CD4-positive, CD25-positive, alpha-beta regulatory T cell (primary cell): ENCODE data around the gene GRK1. TPM values are rescaled to one million over a fixed set of nuclear protein-coding genes. Genes with fewer than 3 reads are reported as not detected.

Source experiments
- ATAC-seq, 2 donors: fragments of 150-1000 bp; cut with Tn5 transposase; one replicate each; pipeline ENCODE4 v1.10.0; 2021; ENCODE audit warnings: low read depth in 2 of 2, moderate number of reproducible peaks in 2 of 2, moderate library complexity in 1 of 2
- DNase-seq, 3 donors: peaks; one replicate each; pipeline versions ENCODE4 v3.0.0 to v3.0.0-alpha.2; 2012 to 2022; ENCODE audit warnings: mixed read lengths in 1 of 3
- H3K27ac ChIP-seq: one replicate; pipeline ENCODE4 v1.7.0; 2013; ENCODE audit warnings: mild to moderate bottlenecking, low read length; ENCODE audit not compliant: insufficient read depth, poor library complexity, severe bottlenecking
- H3K27me3 ChIP-seq: one replicate; pipeline ENCODE4 v1.7.0; 2013; ENCODE audit warnings: low read length; ENCODE audit not compliant: control insufficient read depth, insufficient read depth
- H3K36me3 ChIP-seq: one replicate; pipeline ENCODE4 v1.7.0; 2013; ENCODE audit warnings: mild to moderate bottlenecking, low read length, moderate library complexity; ENCODE audit not compliant: control insufficient read depth, insufficient read depth
- H3K4me1 ChIP-seq: 2 replicates; pipeline ENCODE4 v1.7.0; 2013; ENCODE audit warnings: mild to moderate bottlenecking, low read length; ENCODE audit not compliant: insufficient read depth, control insufficient read depth, poor library complexity, severe bottlenecking
- H3K4me3 ChIP-seq: one replicate; pipeline ENCODE4 v1.7.0; 2013; ENCODE audit warnings: low read depth, mild to moderate bottlenecking, low read length, moderate library complexity
- H3K9me3 ChIP-seq, 2 experiments: 1 replicate in 1 of 2; 2 replicates in 1 of 2; pipeline ENCODE4 v1.7.0; 2013; ENCODE audit warnings: low read length in 2 of 2, mild to moderate bottlenecking in 1 of 2, moderate library complexity in 1 of 2; ENCODE audit not compliant: control insufficient read depth in 2 of 2
- H3K27ac Mint-ChIP-seq, 3 donors: one replicate each; pipeline ENCODE4 v1.8.0; 2020 to 2022; ENCODE audit warnings: mild to moderate bottlenecking in 3 of 3, mixed read lengths in 3 of 3, moderate library complexity in 2 of 3
- H3K27me3 Mint-ChIP-seq: one replicate; pipeline ENCODE4 v1.8.0; 2022; ENCODE audit warnings: mild to moderate bottlenecking, mixed read lengths
- H3K36me3 Mint-ChIP-seq: one replicate; pipeline ENCODE4 v1.8.0; 2020; ENCODE audit warnings: mixed read lengths
- H3K4me1 Mint-ChIP-seq, 4 donors: one replicate each; pipeline ENCODE4 v1.8.0; 2020 to 2022; ENCODE audit warnings: mixed read lengths in 4 of 4, mild to moderate bottlenecking in 1 of 4
- H3K4me3 Mint-ChIP-seq, 4 donors: one replicate each; pipeline ENCODE4 v1.8.0; 2020 to 2022; ENCODE audit warnings: mild to moderate bottlenecking in 4 of 4, mixed read lengths in 4 of 4, moderate library complexity in 3 of 4
- H3K9me3 Mint-ChIP-seq, 7 donors: one replicate each; pipeline ENCODE4 v1.8.0; 2020 to 2022; ENCODE audit warnings: mixed read lengths in 7 of 7, mild to moderate bottlenecking in 3 of 7, moderate library complexity in 2 of 7
- polyA plus RNA-seq, 4 donors: library from polyadenylated mRNA; unstranded; fragments of 300-500 nt; fragmentation: Illumina TruSeq; gene quantifications; one replicate each; pipeline ENCODE4 v1.2.3, GENCODE V29; 2021
- total RNA-seq: library from RNA; stranded (reverse); gene quantifications from one replicate; pipeline ENCODE4 v1.2.3, GENCODE V29; 2022

The GRK1 gene
- total and polyA plus RNA-seq, 5 donors from 2014 or later, result not detected

DNA sequence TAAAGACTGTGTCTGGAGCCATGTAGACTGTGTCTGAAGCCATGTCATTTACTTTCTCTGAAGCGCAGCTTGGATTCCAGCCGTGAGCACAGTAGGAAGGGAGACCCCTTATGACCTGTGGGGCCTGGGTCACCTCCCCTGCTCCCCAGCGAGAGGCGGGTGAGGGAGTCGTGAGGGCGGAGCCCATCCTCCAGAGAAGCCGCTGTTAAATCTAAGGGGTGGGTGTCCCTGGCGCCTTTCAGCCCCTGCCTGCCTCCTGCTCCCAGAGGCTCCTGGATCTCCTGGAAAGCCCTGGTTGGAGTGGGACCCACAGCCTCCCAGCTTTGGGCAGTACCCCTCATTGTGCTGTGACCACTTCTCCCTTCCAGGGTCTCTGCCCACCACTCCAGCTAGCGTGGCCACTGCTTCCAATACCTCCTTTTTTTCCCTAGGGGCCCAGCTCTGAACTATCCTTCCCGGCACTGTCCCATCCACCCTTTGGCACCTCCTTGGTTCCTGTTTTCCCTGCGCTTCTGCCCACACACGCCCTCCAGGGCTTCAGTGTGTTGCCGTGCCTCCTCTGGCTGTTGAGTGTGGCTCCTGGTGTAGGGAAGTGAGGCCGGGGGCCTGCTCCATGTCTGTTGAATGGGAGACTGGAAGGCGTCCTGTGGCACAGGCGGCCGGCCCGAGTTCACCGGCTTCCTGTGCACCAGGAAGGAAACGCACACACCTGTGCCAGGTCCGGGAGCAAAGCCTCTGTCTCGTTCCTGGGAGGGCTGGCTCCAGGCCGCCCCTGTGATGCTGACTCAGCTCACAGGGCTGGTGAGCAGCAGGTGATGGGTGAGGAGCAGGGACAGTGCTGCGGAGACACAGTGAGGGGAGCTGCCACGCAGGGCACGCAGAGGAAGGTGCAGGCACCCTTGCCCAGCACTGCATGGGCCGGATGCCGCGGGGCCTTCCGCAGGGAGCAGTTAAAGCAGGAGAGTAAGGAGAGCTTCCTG, 38.4 kb upstream of the GRK1 start:
- Histone ChIP-seq H3K4me3 (no peak overlapping the region), H3K27ac (no peak overlapping the region), H3K9me3 (no peaks in the 10 kb centered on the region), H3K36me3 (peaks cover 23% of the 10 kb centered on the region), H3K4me1 (no peaks in the 10 kb centered on the region), H3K27me3 (no peaks in the 10 kb centered on the region)
- H3K9me3 Mint-ChIP-seq, result peaks cover 0 to 1% (median 0%) of the 10 kb centered on the region in 7 donors
- DNase-seq (no peak), ATAC-seq (no peak)
- peaks cover 0 to 2% (median 0%) of the 10 kb centered on the region in 4 donors for H3K4me1 Mint-ChIP-seq
- H3K4me3 Mint-ChIP-seq, result no peak overlapping the region
- peaks cover 9% of the 10 kb centered on the region for H3K36me3 Mint-ChIP-seq
- H3K27me3 Mint-ChIP-seq, result no peaks in the 10 kb centered on the region
- peak overlapping the region; percentile 42 to 52 (median 52) for H3K27ac Mint-ChIP-seq

DNA sequence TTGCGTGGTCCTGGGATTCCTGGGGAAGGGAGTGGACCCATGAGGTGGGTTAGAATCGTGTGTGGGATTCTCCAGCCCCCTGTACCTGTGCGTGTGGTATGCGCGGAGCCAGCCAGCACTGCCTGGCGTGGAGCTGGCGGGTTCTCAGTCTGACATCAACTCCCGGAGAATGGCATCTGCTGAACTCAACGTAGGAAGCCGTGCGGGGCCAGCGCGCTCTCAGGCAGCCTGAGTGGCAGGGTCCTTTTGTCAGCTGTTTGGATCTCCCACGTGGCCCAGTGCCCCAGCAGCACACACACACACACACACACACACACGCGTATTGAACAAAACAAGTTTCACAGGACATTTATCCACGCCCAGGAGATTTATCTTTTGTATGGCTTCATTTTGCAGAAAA, 37.2 kb upstream of the GRK1 start:
- no peak overlapping the region for H3K27ac Mint-ChIP-seq
- H3K27me3 ChIP-seq, result no peaks in the 10 kb centered on the region
- peaks cover 0 to 1% (median 0%) of the 10 kb centered on the region in 7 donors for H3K9me3 Mint-ChIP-seq
- DNase-seq, result no peak
- peaks cover 15% of the 10 kb centered on the region for H3K36me3 Mint-ChIP-seq
- ATAC-seq, result no peak
- H3K9me3 ChIP-seq, result no peaks in the 10 kb centered on the region
- peaks cover 31% of the 10 kb centered on the region for H3K36me3 ChIP-seq
- no peak overlapping the region for H3K27ac ChIP-seq
- H3K27me3 Mint-ChIP-seq, result no peaks in the 10 kb centered on the region
- no peak overlapping the region for H3K4me3 Mint-ChIP-seq
- no peaks in the 10 kb centered on the region for H3K4me1 ChIP-seq
- H3K4me1 Mint-ChIP-seq, result peaks cover 0 to 11% (median 2%) of the 10 kb centered on the region in 4 donors
- H3K4me3 ChIP-seq, result no peak overlapping the region

GRCh38 chr13:113630296-113630695, 36.7 kb upstream of the GRK1 start:
- Mint-ChIP-seq H3K27ac (peak overlapping the region in 1 of 3 donors; percentile 71), H3K9me3 (peaks cover 0 to 1% (median 0%) of the 10 kb centered on the region in 7 donors), H3K4me1 (peaks cover 0 to 12% (median 2%) of the 10 kb centered on the region in 4 donors), H3K27me3 (no peaks in the 10 kb centered on the region), H3K36me3 (peaks cover 16% of the 10 kb centered on the region), H3K4me3 (no peak overlapping the region)
- no peak for ATAC-seq
- H3K36me3 ChIP-seq, result peaks cover 35% of the 10 kb centered on the region
- H3K4me1 ChIP-seq, result no peaks in the 10 kb centered on the region
- DNase-seq, result no peak
- no peaks in the 10 kb centered on the region for H3K27me3 ChIP-seq
- H3K4me3 ChIP-seq, result no peak overlapping the region
- no peak overlapping the region for H3K27ac ChIP-seq
- no peaks in the 10 kb centered on the region for H3K9me3 ChIP-seq

DNA sequence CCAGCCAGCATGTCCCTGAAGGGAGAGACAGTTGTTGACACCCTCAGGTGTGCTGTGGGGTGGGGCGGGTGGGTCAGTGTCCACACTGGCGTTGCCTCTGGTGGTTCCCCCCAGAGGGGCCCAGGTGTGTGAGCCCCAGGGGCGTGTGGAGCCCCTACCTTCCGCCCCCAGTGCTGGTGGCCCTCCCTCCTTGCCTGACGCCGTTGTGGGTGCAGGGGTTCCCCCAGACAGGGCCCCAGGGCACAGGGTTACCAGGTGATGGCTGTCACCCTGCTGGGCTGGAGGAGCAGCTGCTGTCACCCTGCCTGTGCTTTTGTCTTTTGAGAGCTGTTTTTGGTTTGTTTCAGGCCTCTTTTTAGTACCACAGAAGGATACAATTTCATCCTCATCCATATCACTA, 36.2 kb upstream of the GRK1 start:
- no peak overlapping the region for H3K4me3 Mint-ChIP-seq
- no peak overlapping the region for H3K27ac ChIP-seq
- DNase-seq, result no peak
- no peaks in the 10 kb centered on the region for H3K4me1 ChIP-seq
- H3K27ac Mint-ChIP-seq, result no peak overlapping the region
- no peak overlapping the region for H3K4me3 ChIP-seq
- H3K27me3 ChIP-seq, result no peaks in the 10 kb centered on the region
- peaks cover 0 to 12% (median 2%) of the 10 kb centered on the region in 4 donors for H3K4me1 Mint-ChIP-seq
- H3K36me3 ChIP-seq, result peaks cover 40% of the 10 kb centered on the region
- no peaks in the 10 kb centered on the region for H3K9me3 ChIP-seq
- H3K9me3 Mint-ChIP-seq, result peaks cover 0 to 1% (median 0%) of the 10 kb centered on the region in 7 donors
- H3K36me3 Mint-ChIP-seq, result peaks cover 16% of the 10 kb centered on the region
- ATAC-seq, result no peak
- no peaks in the 10 kb centered on the region for H3K27me3 Mint-ChIP-seq

DNA sequence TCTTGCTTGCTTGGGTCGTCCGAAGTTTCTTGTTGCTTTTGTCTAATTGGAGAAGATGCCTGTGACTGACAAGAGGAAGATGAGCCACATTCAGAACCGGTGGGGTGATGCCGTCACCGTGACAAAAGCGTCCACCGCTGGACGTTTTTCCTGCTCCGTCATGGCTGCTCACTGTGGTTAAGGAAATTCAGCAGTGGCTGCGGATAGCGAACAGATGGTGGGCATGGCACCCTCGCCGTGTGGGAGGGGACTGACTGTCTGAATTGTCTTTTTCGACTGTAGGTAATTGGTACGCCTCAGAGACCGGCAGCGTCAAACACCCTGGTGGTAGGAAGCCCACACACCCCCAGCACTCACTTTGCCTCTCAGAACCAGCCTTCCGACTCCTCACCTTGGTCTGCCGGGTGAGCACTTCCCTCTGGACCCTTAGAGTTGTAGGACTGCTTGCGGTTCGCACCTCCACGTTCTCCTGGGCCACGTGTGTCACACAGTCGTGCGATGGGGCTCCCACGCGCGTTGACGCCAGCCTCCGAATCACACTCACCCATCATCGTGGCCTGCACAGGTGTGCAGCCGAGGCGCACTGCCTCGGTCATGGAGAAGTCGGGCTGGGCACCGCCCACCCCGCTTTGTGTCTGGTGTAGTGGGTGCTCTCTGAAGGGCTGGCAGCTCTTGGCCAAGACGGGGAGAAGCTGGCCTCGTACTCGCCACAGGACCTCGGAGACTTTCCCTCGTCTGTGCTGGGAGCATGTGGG, 35.5 kb upstream of the GRK1 start:
- Mint-ChIP-seq H3K4me1 (peaks cover 0 to 12% (median 2%) of the 10 kb centered on the region in 4 donors), H3K36me3 (peaks cover 19% of the 10 kb centered on the region), H3K27me3 (no peaks in the 10 kb centered on the region), H3K4me3 (no peak overlapping the region), H3K9me3 (peaks cover 0 to 1% (median 0%) of the 10 kb centered on the region in 7 donors), H3K27ac (peak overlapping the region in 1 of 3 donors; percentile 15)
- DNase-seq (no peak), ATAC-seq (no peak)
- Histone ChIP-seq H3K27ac (no peak overlapping the region), H3K27me3 (no peaks in the 10 kb centered on the region), H3K4me1 (no peaks in the 10 kb centered on the region), H3K36me3 (peaks cover 47% of the 10 kb centered on the region), H3K9me3 (no peaks in the 10 kb centered on the region), H3K4me3 (no peak overlapping the region)

DNA sequence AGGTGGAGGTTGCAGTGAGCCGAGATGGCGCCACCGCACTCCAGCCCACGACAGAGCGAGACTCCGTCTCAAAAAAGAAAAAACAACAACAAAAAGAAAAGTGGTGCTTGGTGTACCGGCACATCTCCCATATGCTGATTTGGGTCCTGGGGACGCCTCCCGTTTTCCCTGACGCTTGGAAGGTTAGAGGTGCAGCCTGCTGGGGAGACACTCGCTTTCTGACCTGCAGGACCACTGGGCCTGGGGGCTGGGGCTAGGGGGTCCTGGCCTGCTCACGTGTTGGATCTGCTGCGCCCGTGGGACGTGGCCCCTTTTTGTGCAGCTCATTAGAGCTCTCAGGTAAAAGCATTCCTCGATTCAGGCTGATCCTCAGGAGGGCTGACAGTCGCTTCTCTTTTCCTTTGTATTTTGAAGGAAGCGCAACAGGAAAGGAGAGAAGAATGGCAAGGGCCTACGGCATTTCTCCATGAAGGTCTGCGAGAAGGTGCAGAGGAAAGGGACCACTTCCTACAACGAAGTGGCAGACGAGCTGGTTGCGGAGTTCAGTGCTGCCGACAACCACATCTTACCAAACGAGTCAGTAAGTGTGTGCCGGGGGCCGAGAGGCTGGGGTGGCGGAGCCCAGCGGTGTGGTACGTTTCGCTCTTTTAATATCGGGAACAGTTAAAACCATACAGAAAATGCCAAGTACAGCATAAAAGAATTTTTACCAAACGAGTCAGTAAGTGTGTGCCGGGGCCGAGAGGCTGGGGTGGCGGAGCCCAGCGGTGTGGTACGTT, 34.1 kb upstream of the GRK1 start:
- DNase-seq, result no peak
- H3K27ac Mint-ChIP-seq, result peak overlapping the region in 1 of 3 donors; percentile 86
- Histone ChIP-seq H3K4me1 (no peaks in the 10 kb centered on the region), H3K27ac (no peak overlapping the region), H3K4me3 (no peak overlapping the region), H3K9me3 (no peaks in the 10 kb centered on the region), H3K27me3 (no peaks in the 10 kb centered on the region), H3K36me3 (peaks cover 60% of the 10 kb centered on the region)
- H3K27me3 Mint-ChIP-seq, result no peaks in the 10 kb centered on the region
- H3K36me3 Mint-ChIP-seq, result peaks cover 30% of the 10 kb centered on the region
- peaks cover 0 to 1% (median 0%) of the 10 kb centered on the region in 7 donors for H3K9me3 Mint-ChIP-seq
- no peak overlapping the region for H3K4me3 Mint-ChIP-seq
- no peak for ATAC-seq
- peaks cover 0 to 12% (median 2%) of the 10 kb centered on the region in 4 donors for H3K4me1 Mint-ChIP-seq

DNA sequence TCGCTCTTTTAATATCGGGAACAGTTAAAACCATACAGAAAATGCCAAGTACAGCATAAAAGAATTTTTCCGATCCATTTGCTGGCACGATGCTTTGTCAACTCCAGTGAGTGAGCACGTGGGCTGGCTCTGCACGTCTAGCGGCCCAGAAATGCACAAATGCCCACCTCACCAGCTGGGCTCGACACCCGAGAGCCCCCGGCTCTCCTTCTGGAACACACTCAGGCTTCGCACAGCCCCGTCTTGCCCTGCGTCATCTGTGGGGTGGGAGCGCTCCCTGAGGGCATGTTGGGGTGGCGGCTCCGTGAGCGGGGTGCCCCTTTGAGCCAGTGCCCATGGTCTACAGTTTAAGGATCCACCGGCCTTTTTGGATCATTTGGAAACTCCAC, 33.5 kb upstream of the GRK1 start:
- Histone ChIP-seq H3K9me3 (no peaks in the 10 kb centered on the region), H3K4me1 (no peaks in the 10 kb centered on the region), H3K27ac (no peak overlapping the region), H3K36me3 (peaks cover 64% of the 10 kb centered on the region), H3K4me3 (no peak overlapping the region), H3K27me3 (no peaks in the 10 kb centered on the region)
- Mint-ChIP-seq H3K4me3 (no peak overlapping the region), H3K27ac (no peak overlapping the region), H3K36me3 (peaks cover 34% of the 10 kb centered on the region), H3K9me3 (peaks cover 0 to 1% (median 0%) of the 10 kb centered on the region in 7 donors), H3K4me1 (peaks cover 0 to 12% (median 2%) of the 10 kb centered on the region in 4 donors), H3K27me3 (no peaks in the 10 kb centered on the region)
- no peak for DNase-seq
- no peak for ATAC-seq
